ENCODE data around the gene DDO.

DNA sequence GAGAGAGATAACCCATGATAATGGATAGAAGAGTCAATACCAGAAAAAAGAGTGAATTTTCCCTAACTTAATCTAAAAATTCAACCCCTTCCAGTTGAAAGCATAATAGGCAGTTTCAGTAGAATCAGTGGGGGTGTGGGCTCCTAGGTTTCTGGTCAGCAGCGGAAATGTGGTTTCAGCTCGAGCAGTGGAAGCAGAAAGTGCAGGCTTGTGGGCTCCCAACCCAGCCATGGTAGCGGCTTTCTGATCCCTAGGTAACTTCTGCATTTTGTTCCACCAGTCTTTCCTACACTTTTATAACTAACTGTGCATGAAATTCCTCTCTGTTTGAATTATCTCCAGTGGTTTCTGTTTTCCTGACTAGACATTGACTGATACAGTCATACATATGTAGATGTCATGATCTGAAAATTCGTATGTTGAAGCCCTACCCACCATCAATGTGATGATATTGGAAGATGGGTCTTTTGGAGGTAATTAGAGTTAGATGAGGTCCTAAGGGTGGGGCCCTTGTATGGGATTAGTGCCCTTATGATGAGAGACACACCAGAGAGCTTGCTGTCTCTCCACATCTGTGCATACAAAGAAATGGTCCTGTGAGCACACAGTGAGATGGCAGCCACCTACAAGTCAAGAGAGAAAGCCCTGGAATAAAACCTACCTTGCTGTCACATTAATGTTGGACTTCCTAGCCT is 6.5 kb upstream of the DDO start:
- TF ChIP-seq, protein P1, sequence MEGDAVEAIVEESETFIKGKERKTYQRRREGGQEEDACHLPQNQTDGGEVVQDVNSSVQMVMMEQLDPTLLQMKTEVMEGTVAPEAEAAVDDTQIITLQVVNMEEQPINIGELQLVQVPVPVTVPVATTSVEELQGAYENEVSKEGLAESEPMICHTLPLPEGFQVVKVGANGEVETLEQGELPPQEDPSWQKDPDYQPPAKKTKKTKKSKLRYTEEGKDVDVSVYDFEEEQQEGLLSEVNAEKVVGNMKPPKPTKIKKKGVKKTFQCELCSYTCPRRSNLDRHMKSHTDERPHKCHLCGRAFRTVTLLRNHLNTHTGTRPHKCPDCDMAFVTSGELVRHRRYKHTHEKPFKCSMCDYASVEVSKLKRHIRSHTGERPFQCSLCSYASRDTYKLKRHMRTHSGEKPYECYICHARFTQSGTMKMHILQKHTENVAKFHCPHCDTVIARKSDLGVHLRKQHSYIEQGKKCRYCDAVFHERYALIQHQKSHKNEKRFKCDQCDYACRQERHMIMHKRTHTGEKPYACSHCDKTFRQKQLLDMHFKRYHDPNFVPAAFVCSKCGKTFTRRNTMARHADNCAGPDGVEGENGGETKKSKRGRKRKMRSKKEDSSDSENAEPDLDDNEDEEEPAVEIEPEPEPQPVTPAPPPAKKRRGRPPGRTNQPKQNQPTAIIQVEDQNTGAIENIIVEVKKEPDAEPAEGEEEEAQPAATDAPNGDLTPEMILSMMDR (conservative IDR thresholded peaks at IDR 0.05; ENCODE audit: low read length), result no peak
- TF ChIP-seq EZH2phosphoT487 (IDR thresholded peaks at IDR 0.05; ENCODE audit: borderline replicate concordance, low read depth, low read length), result no peak
